ENCODE results near the gene GLT1D1.

The GLT1D1 gene

GRCh38 chr12:128876559-128876958, 23.3 kb downstream of the GLT1D1 start:
- TF ChIP-seq MAX (IDR thresholded peaks at IDR 0.05): no peak

- TF ChIP-seq CREB1 (IDR thresholded peaks at IDR 0.05; ENCODE audit: low read depth): no peak
- TF ChIP-seq ZBTB7A (IDR thresholded peaks at IDR 0.05; ENCODE audit: low read depth): no peak
- no peak for TF ChIP-seq USF1 (IDR thresholded peaks at IDR 0.05)
- no peak for TF ChIP-seq CEBPB (IDR thresholded peaks at IDR 0.05)
- no peak for TF ChIP-seq REST (IDR thresholded peaks at IDR 0.05; ENCODE audit: low read depth)
- no peak for TF ChIP-seq TCF12 (IDR thresholded peaks at IDR 0.05; ENCODE audit: low read depth)
- no peak for TF ChIP-seq RAD21 (IDR thresholded peaks at IDR 0.05; ENCODE audit: low read depth)
- no peak for TF ChIP-seq TEAD4 (IDR thresholded peaks at IDR 0.05)
- TF ChIP-seq MAX (IDR thresholded peaks at IDR 0.05): no peak
- no peak for TF ChIP-seq FOXM1 (IDR thresholded peaks at IDR 0.05; ENCODE audit: borderline replicate concordance, low read depth)
- no peak for TF ChIP-seq EP300 (IDR thresholded peaks at IDR 0.05; ENCODE audit: borderline replicate concordance)
- no peak for TF ChIP-seq TAF1 (IDR thresholded peaks at IDR 0.05; ENCODE audit: low read depth)
- TF ChIP-seq EGR1 (IDR thresholded peaks at IDR 0.05): no peak
- TF ChIP-seq NFIC (IDR thresholded peaks at IDR 0.05): no peak
- no peak for TF ChIP-seq YY1 (IDR thresholded peaks at IDR 0.05; ENCODE audit: low read depth)
Observed at GRCh38 chr12:128879898-128880764, 26.9 kb downstream of the GLT1D1 start.

- TF ChIP-seq CEBPB (IDR thresholded peaks at IDR 0.05) (no peak), TEAD4 (IDR thresholded peaks at IDR 0.05) (no peak), RAD21 (IDR thresholded peaks at IDR 0.05; ENCODE audit: low read depth) (no peak), USF1 (IDR thresholded peaks at IDR 0.05) (no peak)
Observed at GRCh38 chr12:128891856-128892255, 38.6 kb downstream of the GLT1D1 start.

GRCh38 chr12:128903236-128903635, 50.0 kb downstream of the GLT1D1 start:
- TF ChIP-seq YY1 (IDR thresholded peaks at IDR 0.05; ENCODE audit: low read depth) (no peak), TCF12 (IDR thresholded peaks at IDR 0.05; ENCODE audit: low read depth) (no peak), NFIC (IDR thresholded peaks at IDR 0.05) (no peak), EGR1 (IDR thresholded peaks at IDR 0.05) (no peak), TAF1 (IDR thresholded peaks at IDR 0.05; ENCODE audit: low read depth) (no peak), CEBPB (IDR thresholded peaks at IDR 0.05) (no peak), USF1 (IDR thresholded peaks at IDR 0.05) (no peak), ZBTB7A (IDR thresholded peaks at IDR 0.05; ENCODE audit: low read depth) (no peak), RAD21 (IDR thresholded peaks at IDR 0.05; ENCODE audit: low read depth) (no peak)

- no peak for TF ChIP-seq EGR1 (IDR thresholded peaks at IDR 0.05)
- TF ChIP-seq REST (IDR thresholded peaks at IDR 0.05; ENCODE audit: low read depth): no peak
- TF ChIP-seq CREB1 (IDR thresholded peaks at IDR 0.05; ENCODE audit: low read depth): no peak
- no peak for TF ChIP-seq ZBTB7A (IDR thresholded peaks at IDR 0.05; ENCODE audit: low read depth)
- TF ChIP-seq TEAD4 (IDR thresholded peaks at IDR 0.05): no peak
- no peak for TF ChIP-seq YY1 (IDR thresholded peaks at IDR 0.05; ENCODE audit: low read depth)
- TF ChIP-seq EP300 (IDR thresholded peaks at IDR 0.05; ENCODE audit: borderline replicate concordance): no peak
- no peak for TF ChIP-seq MAX (IDR thresholded peaks at IDR 0.05)
- no peak for TF ChIP-seq CEBPB (IDR thresholded peaks at IDR 0.05)
- TF ChIP-seq NFIC (IDR thresholded peaks at IDR 0.05): no peak
- TF ChIP-seq USF1 (IDR thresholded peaks at IDR 0.05): no peak
- no peak for TF ChIP-seq TAF1 (IDR thresholded peaks at IDR 0.05; ENCODE audit: low read depth)
- no peak for TF ChIP-seq TCF12 (IDR thresholded peaks at IDR 0.05; ENCODE audit: low read depth)
Observed at GRCh38 chr12:128905003-128905544, 51.8 kb downstream of the GLT1D1 start.
